HG03439 (cell line): ENCODE data around the gene CTDP1.

Source experiments
- ATAC-seq: cut with Tn5 transposase; IDR thresholded peaks from one replicate; pipeline ENCODE4 v1.9.1; 2021; ENCODE audit warnings: mild to moderate bottlenecking, moderate library complexity; ENCODE audit not compliant: unreplicated experiment

CTDP1 gene

GRCh38 chr18:79643054-79643984 is 36.3 kb upstream of the CTDP1 start:
- no peak for ATAC-seq

DNA sequence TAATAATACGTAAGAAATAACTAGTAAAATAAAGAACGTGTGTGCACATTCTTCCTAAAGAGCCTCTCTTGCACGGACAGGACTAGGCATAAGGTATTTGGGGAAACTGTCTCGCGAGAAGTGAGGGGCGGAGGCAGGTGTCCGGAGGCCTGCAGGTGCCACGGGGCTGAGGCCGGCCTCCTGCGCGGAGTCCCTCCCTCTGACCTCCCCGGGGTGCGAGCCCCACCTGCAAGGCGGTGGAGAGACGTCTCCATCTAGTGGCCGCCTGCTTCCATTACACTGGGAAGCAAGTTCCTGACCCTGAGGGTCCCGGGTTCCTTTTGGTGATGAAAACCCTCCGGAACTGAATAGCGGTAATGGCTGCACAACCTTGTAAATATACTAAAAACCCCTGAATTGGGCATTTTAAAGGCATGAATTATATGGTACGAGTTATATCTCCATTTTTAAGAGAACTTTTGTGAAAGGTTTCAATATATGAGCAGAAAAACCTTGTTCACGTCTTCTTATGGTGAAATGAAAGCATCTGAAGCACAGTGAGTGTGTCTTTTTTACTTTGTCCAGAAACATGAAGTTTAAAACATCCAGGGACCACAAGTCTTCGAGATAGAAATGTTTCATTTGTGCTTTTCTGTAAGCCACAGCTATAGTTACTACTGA is 35.5 kb upstream of the CTDP1 start:
- ATAC-seq = peak; percentile 68

DNA sequence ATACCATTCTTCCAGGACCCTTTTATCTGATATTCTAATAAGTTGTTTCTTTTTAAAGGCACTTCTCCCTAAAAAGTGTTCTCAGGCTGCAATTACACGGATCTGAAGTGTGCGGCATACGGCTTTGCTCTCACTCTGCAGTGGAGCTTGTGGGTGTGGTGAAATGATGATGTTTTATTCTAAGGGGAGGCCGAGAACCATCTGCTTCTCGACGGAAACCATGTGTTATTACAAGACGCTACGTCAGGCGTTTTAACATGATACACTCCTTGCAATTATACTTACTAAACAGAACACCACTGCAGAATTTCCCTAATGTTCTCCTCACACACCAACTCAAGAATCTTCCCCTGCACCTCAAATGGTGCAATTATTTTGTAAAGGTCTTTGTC is 34.9 kb upstream of the CTDP1 start:
- ATAC-seq = no peak

- no peak for ATAC-seq
These were observed 34.2 kb upstream of the CTDP1 start for GRCh38 chr18:79645291-79645983.

- no peak for ATAC-seq
These were observed 32.3 kb upstream of the CTDP1 start for GRCh38 chr18:79647307-79647706.

DNA sequence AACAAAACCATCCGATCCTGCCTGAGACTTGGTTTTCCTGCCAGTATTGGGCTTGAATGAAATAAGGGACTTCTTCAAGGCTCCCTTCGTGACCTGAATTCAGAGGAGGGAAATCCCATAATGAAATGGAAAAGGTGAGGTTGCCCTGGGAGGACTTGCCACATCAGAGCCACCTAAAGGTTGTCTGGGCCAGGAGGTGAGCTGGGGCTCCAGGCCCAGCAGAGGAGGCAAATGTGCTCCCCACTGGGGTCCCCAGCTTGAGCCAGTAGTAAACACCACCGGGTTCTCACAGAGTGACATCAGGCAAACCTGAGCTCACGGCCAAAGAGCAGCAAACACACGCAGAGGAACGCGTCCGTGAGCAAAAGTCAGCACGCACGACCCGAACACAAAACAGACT is 28.6 kb upstream of the CTDP1 start:
- ATAC-seq = no peak

DNA sequence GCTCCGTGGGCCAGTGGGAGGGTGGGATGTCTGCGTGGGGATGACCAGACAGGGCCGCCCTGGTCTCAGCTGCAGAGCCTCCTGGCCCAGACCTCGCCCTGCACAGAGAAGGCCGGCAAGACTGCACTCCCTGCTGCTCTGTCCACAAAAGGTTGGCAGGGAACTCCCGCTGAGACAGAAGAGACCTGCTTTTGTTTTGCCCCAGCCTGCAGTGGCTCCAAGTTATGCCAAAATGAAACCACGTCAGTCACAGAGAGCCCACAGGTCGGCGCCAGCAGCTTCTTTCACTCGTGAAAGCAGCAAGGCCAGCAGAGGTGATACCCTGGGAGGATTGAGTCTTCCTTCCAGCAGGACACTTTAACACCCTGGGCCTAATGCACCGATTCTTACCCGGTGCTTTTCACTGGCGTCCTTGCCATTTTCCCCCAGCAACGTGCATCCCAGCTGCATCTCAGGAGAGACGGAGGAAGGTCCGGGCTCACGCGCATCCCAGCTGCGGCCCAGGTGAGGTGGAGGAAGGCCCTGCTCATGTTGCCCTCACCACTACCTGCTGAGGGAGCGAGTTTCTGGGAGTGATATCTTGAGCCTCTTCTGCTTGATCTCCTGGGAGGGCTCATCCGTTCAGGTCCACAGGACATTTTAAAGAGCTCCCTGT is 22.1 kb upstream of the CTDP1 start:
- ATAC-seq = no peak

DNA sequence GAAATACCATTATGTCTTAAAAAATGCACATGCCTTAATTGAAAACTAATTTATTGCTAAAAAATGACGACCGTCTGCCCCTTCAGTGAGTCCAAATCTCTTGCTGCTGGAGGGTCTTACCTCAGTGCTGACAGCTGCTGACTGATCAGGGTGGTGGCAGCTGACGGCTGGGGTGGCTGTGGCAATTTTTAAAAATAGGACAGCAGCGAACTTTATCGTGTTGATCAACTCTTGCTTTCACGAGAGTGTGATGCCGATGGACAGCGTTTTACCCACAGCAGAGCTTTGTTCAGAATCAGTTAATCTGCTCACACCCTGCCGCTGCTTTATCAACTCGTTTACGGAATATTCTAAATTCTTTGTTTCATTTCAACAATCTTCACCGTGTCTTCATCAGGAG is 21.2 kb upstream of the CTDP1 start:
- ATAC-seq = no peak

GRCh38 chr18:79659733-79660132 is 19.9 kb upstream of the CTDP1 start:
- no peak for ATAC-seq

GRCh38 chr18:79662034-79662433 is 17.6 kb upstream of the CTDP1 start:
- ATAC-seq = no peak

- no peak for ATAC-seq
These were observed 17.2 kb upstream of the CTDP1 start for GRCh38 chr18:79662439-79662838.

GRCh38 chr18:79664525-79665125 is 15.0 kb upstream of the CTDP1 start:
- ATAC-seq = no peak

- ATAC-seq = no peak
These were observed 11.4 kb upstream of the CTDP1 start for GRCh38 chr18:79668203-79668602.

GRCh38 chr18:79672490-79673276 is 6.9 kb upstream of the CTDP1 start:
- no peak for ATAC-seq

- no peak for ATAC-seq
These were observed 2.4 kb upstream of the CTDP1 start for GRCh38 chr18:79677221-79677620.

DNA sequence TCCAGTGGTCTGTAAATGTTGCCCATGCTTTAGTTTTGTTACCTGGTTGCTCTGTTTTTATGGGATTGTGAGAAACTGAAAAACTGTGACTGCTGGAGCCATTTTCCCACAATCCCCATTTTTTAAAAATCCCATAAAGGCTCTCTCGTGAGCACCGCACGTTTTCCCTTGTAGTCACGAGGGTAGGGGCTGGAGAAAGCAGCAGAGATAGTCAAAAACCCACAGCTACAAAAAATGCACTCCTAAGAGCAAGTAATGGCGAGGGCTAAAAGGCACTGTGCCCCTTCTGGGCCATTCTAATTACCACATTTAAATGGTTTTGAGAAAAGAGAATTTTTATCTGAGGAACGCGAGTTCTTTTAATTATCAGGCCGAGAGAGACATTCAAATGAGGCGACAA is 1.8 kb upstream of the CTDP1 start:
- ATAC-seq = no peak

- ATAC-seq = peak; percentile 96
These were observed 695 bp upstream of the CTDP1 start for GRCh38 chr18:79678665-79679551.

- no peak for ATAC-seq
These were observed 687 bp downstream of the CTDP1 start for GRCh38 chr18:79680100-79680879.
